Left colon (tissue), 2 donors: ENCODE results near the gene STRN3. TPM values are rescaled to one million over a fixed set of nuclear protein-coding genes. Genes with fewer than 3 reads are reported as not detected.

Experiments used
- ATAC-seq: fragments of 200-7000 bp; cut with Tn5 transposase; one replicate; pipeline ENCODE4 v1.9.1; 2020; ENCODE audit warnings: mild to moderate bottlenecking, moderate library complexity
- DNase-seq, 2 donors: peaks; one replicate each; pipeline ENCODE4 v3.0.0-alpha.2; 2020
- intact Hi-C, 2 donors: fragments of 100-400 bp; cut with DNase I in 1 of 2; cut with micrococcal nuclease in 1 of 2; formaldehyde crosslinking; loops; one replicate each; pipeline versions ENCODE4 v1.11.2 to v1.14.0; 2022; cut with DNase I, micrococcal nuclease
- microRNA-seq, 2 donors: library from miRNA; unstranded; fragments of <30 nt; microRNA quantifications; one replicate each; pipeline versions ENCODE4 v1.1.0 to v1.2.0, GENCODE V29; 2020
- total RNA-seq, 2 donors: library from RNA; stranded (reverse); fragmentation: NEBNext Ultra II Directional; extraction: Animal tissue kit (Norgen Biotek cat#: 25700); gene quantifications; one replicate each; pipeline ENCODE4 v1.2.1, GENCODE V29; 2021
- donor health status: DM: no; HTN: no; CAD: no.
- donor health status: DM: yes; HTN: yes; CAD: no.

The STRN3 gene
- total RNA-seq, 2 donors from 2014 or later, result 43.3 to 48.0 TPM

GRCh38 chr14:30854492-30854891, 171.7 kb downstream of the STRN3 start:
- ATAC-seq (no peak), DNase-seq (no peak)
- intact Hi-C loops, result no loop called here

- no peak for DNase-seq
- no peak for ATAC-seq
- intact Hi-C loops, result no loop called here
Measured at GRCh38 chr14:30853946-30854345, 172.2 kb downstream of the STRN3 start.

- ATAC-seq (no peak), DNase-seq (no peak)
- intact Hi-C loops, result no loop called here
Measured at GRCh38 chr14:30849983-30850382, 176.2 kb downstream of the STRN3 start.

GRCh38 chr14:30849354-30849753, 176.8 kb downstream of the STRN3 start:
- intact Hi-C loops, result no loop called here
- ATAC-seq (no peak), DNase-seq (no peak)

GRCh38 chr14:30848449-30849240, 177.5 kb downstream of the STRN3 start:
- intact Hi-C loops, result no loop called here
- ATAC-seq (no peak), DNase-seq (no peak)

Small RNA genes lying within 50 kb of the gene (microRNA-seq; reads per million reads assigned to microRNA genes)
- gene MIR624, result 7.5 to 32.6 reads per million in 2 donors

Other genes with a start within 250 kb of the STRN3 start
- gene COCH, start 151.8 kb downstream of the STRN3 start, total RNA-seq, result 1 to 10 TPM; 3.1 to 4.4 TPM
- 1 to 10 TPM; 4.9 to 5.0 TPM for gene AP4S1, start 730 bp downstream of the STRN3 start, total RNA-seq
- gene HECTD1, start 181.4 kb upstream of the STRN3 start, total RNA-seq, result 100 to 1,000 TPM; 129 to 142 TPM